GM06990 (cell line): ENCODE data around the gene RBM33.

Experiments used
- DNase-seq: peaks from one replicate; pipeline ENCODE4 v3.0.0-alpha.2; 2011; ENCODE audit not compliant: insufficient read length; ENCODE audit errors: extremely low read depth
- H3K27me3 ChIP-seq: replicated peaks from 2 replicates; pipeline ENCODE4 v1.6.0; 2011; ENCODE audit warnings: low read length; ENCODE audit not compliant: control insufficient read depth, insufficient read depth
- H3K36me3 ChIP-seq: 2 replicates; pipeline ENCODE4 v1.5.1; 2011; ENCODE audit warnings: low read length; ENCODE audit not compliant: control insufficient read depth, insufficient read depth
- H3K4me3 ChIP-seq: replicated peaks from 2 replicates; pipeline ENCODE4 v1.5.1; 2011; ENCODE audit warnings: low read depth, mild to moderate bottlenecking, control low read depth, low read length
- CTCF ChIP-seq: IDR thresholded peaks from 2 replicates; pipeline ENCODE4 v1.5.1; 2011; ENCODE audit warnings: low read length, control low read depth, mild to moderate bottlenecking, inconsistent platforms; ENCODE audit not compliant: insufficient read depth, poor library complexity, severe bottlenecking

Gene RBM33

GRCh38 chr7:155785536-155785935, 141.1 kb downstream of the RBM33 start:
- no peaks in the 10 kb centered on the region for H3K27me3 ChIP-seq
- DNase-seq = no peak
- peaks cover 8% of the 10 kb centered on the region for H3K36me3 ChIP-seq
- TF ChIP-seq CTCF = no peak
- H3K4me3 ChIP-seq = no peak overlapping the region

- Histone ChIP-seq H3K4me3 (no peak overlapping the region), H3K27me3 (no peaks in the 10 kb centered on the region), H3K36me3 (peaks cover 3% of the 10 kb centered on the region)
- DNase-seq = no peak
- TF ChIP-seq CTCF = no peak
Measured at GRCh38 chr7:155786491-155786890, 142.0 kb downstream of the RBM33 start.

GRCh38 chr7:155787171-155787851, 142.8 kb downstream of the RBM33 start:
- peaks cover 3% of the 10 kb centered on the region for H3K36me3 ChIP-seq
- no peak for TF ChIP-seq CTCF
- no peak for DNase-seq
- no peak overlapping the region; the same call in 1 of the 2 replicates for H3K4me3 ChIP-seq
- H3K27me3 ChIP-seq = no peaks in the 10 kb centered on the region

- no peak for TF ChIP-seq CTCF
- Histone ChIP-seq H3K36me3 (peaks cover 3% of the 10 kb centered on the region), H3K27me3 (no peaks in the 10 kb centered on the region), H3K4me3 (no peak overlapping the region)
- no peak for DNase-seq
Measured at GRCh38 chr7:155788616-155789000, 144.1 kb downstream of the RBM33 start.

- Histone ChIP-seq H3K36me3 (peaks cover under 1% of the 10 kb centered on the region), H3K27me3 (no peaks in the 10 kb centered on the region), H3K4me3 (no peak overlapping the region)
- DNase-seq = no peak
- TF ChIP-seq CTCF = no peak
Measured at GRCh38 chr7:155789001-155789725, 144.7 kb downstream of the RBM33 start.

GRCh38 chr7:155790666-155791065, 146.2 kb downstream of the RBM33 start:
- DNase-seq = no peak
- no peak for TF ChIP-seq CTCF
- H3K27me3 ChIP-seq = no peaks in the 10 kb centered on the region
- H3K4me3 ChIP-seq = no peak overlapping the region
- no peaks in the 10 kb centered on the region for H3K36me3 ChIP-seq
